Measurements from ENCODE around the gene DNAJC4. TPM values are rescaled to one million over a fixed set of nuclear protein-coding genes. Genes with fewer than 3 reads are reported as not detected.

The DNAJC4 gene
- total RNA-seq, 2 experiments from 2014 or later = 14.1 to 42.4 TPM

DNA sequence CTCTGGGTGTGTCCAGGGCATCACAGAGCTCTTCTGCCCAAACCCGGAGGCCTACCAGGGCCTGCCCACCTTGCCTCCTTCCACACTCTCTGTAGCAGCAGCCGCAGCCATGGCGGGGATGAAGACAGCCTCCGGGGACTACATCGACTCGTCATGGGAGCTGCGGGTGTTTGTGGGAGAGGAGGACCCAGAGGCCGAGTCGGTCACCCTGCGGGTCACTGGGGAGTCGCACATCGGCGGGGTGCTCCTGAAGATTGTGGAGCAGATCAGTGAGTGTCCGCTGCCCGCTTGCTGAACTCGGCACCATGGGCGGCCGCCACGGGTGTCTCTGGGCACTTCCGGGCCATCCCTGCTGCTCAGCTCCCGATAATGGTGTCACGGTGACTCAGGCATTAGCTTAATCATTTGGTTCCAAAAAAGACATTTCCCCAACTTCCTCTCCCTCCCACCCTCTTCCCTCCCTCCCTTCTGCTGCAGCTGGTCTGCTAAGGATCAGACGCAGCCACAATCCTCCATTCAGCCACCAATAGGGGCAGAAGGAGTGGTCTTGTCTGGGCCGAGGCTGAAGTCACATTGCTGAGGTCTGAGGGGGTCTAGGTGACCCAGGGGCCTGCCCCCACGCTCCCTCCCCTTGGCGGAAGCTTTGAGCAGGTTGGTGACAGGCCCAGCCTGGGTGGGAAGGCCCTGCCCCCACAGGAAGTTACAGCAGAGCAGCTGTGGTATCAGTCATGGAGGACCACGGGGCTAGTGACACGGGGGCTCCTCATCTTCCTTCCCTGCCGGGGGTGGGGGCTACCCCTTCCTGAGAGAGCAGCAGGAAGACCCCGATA lies 22.9 kb upstream of the DNAJC4 start:
- intact Hi-C loops (cut with micrococcal nuclease; ENCODE audit: unreplicated experiment) = loop anchor here (1.0 to 2.0 kb wide), 3 partner anchors 19 to 33 kb away; partner anchors contain the start of genes FKBP2, NUDT22 and TRPT1

DNA sequence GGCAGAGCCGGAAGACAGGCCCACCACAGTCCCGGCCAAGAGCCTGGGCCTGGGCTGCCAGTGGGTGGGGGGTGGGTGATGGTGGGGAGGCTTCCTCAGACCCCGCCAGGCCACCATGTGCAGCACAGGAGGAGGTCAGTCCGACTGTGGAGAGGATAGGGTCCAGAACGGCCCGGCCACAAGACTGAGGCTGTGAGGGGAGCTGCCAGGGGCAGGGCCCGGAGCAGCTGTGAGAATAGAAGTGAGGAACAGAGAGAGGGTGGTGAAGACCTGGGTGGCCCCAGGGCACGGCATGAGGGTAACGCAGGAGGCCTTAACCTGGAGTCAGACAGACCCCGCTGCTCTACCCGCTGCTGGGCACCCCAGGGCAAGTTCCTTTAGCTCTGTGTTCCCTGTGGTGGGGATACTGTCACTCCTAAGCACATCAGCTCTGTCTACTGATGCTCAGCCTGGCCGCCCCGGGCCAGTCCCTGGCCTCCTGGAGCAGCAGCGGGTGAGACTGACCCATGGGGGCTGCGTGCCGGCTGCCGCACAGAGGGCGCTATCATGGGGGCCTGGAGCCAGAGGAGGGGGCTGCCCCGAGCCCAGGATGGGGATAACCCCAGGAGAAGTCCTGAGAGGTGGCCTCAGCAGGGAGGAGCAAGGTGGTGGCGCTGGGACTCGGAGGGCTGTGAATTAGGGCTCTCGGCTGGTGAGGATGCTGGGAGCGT lies 22.1 kb upstream of the DNAJC4 start:
- Histone ChIP-seq H3K9me2 (ENCODE audit: insufficient read depth, low read length) (no peaks in the 10 kb centered on the region), H3K36me3 (ENCODE audit: insufficient read depth, low read length) (peaks cover 80% of the 10 kb centered on the region), H3K4me2 (ENCODE audit: low read length) (peak overlapping the region; percentile 92), H3K4me3 (ENCODE audit: low read depth, low read length, poor library complexity, severe bottlenecking) (peak overlapping the region; percentile 80), H3K4me1 (ENCODE audit: insufficient read depth, low read length, poor library complexity, severe bottlenecking) (peaks cover 35% of the 10 kb centered on the region), H3K79me2 (ENCODE audit: insufficient read depth, low read depth, low read length) (peaks cover 17% of the 10 kb centered on the region; the same call in 1 of the 2 replicates), H2AFZ (ENCODE audit: low read length) (no peak overlapping the region), H3K27ac (ENCODE audit: low read depth, low read length, poor library complexity, severe bottlenecking) (peak overlapping the region; percentile 96), H4K20me1 (ENCODE audit: insufficient read depth, low read length) (no peaks in the 10 kb centered on the region), H3K9me3 (ENCODE audit: low read length) (no peaks in the 10 kb centered on the region)
- CTCF ChIA-PET (ENCODE audit: unreplicated experiment) = interaction anchor here (2.5 kb wide), 1 partner anchor 31 kb away, joined by 9 read pairs; no protein-coding TSS in a partner anchor
- no peak for TF ChIP-seq EZH2phosphoT487 (IDR thresholded peaks at IDR 0.05; ENCODE audit: borderline replicate concordance, low read depth, low read length)
- TF ChIP-seq, protein P1, sequence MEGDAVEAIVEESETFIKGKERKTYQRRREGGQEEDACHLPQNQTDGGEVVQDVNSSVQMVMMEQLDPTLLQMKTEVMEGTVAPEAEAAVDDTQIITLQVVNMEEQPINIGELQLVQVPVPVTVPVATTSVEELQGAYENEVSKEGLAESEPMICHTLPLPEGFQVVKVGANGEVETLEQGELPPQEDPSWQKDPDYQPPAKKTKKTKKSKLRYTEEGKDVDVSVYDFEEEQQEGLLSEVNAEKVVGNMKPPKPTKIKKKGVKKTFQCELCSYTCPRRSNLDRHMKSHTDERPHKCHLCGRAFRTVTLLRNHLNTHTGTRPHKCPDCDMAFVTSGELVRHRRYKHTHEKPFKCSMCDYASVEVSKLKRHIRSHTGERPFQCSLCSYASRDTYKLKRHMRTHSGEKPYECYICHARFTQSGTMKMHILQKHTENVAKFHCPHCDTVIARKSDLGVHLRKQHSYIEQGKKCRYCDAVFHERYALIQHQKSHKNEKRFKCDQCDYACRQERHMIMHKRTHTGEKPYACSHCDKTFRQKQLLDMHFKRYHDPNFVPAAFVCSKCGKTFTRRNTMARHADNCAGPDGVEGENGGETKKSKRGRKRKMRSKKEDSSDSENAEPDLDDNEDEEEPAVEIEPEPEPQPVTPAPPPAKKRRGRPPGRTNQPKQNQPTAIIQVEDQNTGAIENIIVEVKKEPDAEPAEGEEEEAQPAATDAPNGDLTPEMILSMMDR (conservative IDR thresholded peaks at IDR 0.05; ENCODE audit: low read length) = no peak
- POLR2A ChIA-PET = interaction anchor here (0.8 to 5.1 kb wide), 7 partner anchors 16 to 109 kb away, joined by 3 to 29 read pairs (median 15); partner anchors contain the start of genes BAD, FKBP2, NUDT22 and PRDX5
- intact Hi-C loops (cut with micrococcal nuclease; ENCODE audit: unreplicated experiment) = no loop called here
- BruUV-seq (replicated peaks) = no TSS peak
- DNase-seq (ENCODE audit: low spot score) = peak; percentile 29

More for the DNA sequence above, 22.9 kb upstream of the DNAJC4 start:
- DNase-seq (ENCODE audit: low spot score) = peak; percentile 90
- peaks cover 86% of the 10 kb centered on the region for H3K36me3 ChIP-seq (ENCODE audit: insufficient read depth, low read length)
- H4K20me1 ChIP-seq (ENCODE audit: insufficient read depth, low read length) = no peaks in the 10 kb centered on the region
- ChIA-PET CTCF (ENCODE audit: unreplicated experiment) (interaction anchor here (0.6 to 2.5 kb wide), 5 partner anchors 19 to 241 kb away, joined by 3 to 9 read pairs (median 3); partner anchors contain the start of genes NUDT22, PRDX5, TRMT112 and TRPT1), POLR2A (interaction anchor here (0.6 to 5.1 kb wide), 18 partner anchors 7 to 1407 kb away, joined by 3 to 29 read pairs (median 4); partner anchors contain the start of genes BAD, FKBP2, NUDT22 and STIP1)
- no peaks in the 10 kb centered on the region for H3K9me2 ChIP-seq (ENCODE audit: insufficient read depth, low read length)
- H3K9me3 ChIP-seq (ENCODE audit: low read length) = no peaks in the 10 kb centered on the region
- peak overlapping the region; percentile 92 for H3K4me2 ChIP-seq (ENCODE audit: low read length)
- H3K79me2 ChIP-seq (ENCODE audit: insufficient read depth, low read depth, low read length) = peaks cover 17% of the 10 kb centered on the region; the same call in 1 of the 2 replicates
- no peak overlapping the region for H2AFZ ChIP-seq (ENCODE audit: low read length)
- TF ChIP-seq, protein P1 (conservative IDR thresholded peaks at IDR 0.05; ENCODE audit: low read length) = no peak
- no peak for TF ChIP-seq EZH2phosphoT487 (IDR thresholded peaks at IDR 0.05; ENCODE audit: borderline replicate concordance, low read depth, low read length)
- H3K4me3 ChIP-seq (ENCODE audit: low read depth, low read length, poor library complexity, severe bottlenecking) = peak overlapping the region; percentile 80
- peaks cover 35% of the 10 kb centered on the region for H3K4me1 ChIP-seq (ENCODE audit: insufficient read depth, low read length, poor library complexity, severe bottlenecking)
- TSS peak; percentile 92 for BruUV-seq (replicated peaks)
- H3K27ac ChIP-seq (ENCODE audit: low read depth, low read length, poor library complexity, severe bottlenecking) = peak overlapping the region; percentile 96
